ENCODE data around the gene HHIPL2. TPM values are rescaled to one million over a fixed set of nuclear protein-coding genes. Genes with fewer than 3 reads are reported as not detected.

Gene HHIPL2
- polyA plus RNA-seq: under 1 TPM; 0.06 to 0.22 TPM

- Histone ChIP-seq H3K4me1 (ENCODE audit: control insufficient read depth in 2 of 2, insufficient read depth in 2 of 2, low read length in 1 of 2) (peaks cover 0 to 3% of the 10 kb centered on the region in 2 donors), H3K27me3 (ENCODE audit: control insufficient read depth in 1 of 2, insufficient read depth in 2 of 2, low read length in 2 of 2) (peaks cover 0 to 5% of the 10 kb centered on the region in 2 donors), H3K4me3 (ENCODE audit: low read depth in 1 of 2, low read length in 2 of 2) (no peak within 1 kb of the TSS), H3K27ac (ENCODE audit: low read depth in 2 of 2, low read length in 1 of 2) (no peak within 1 kb of the TSS), H3K36me3 (ENCODE audit: control insufficient read depth in 2 of 2, insufficient read depth in 2 of 2, low read length in 1 of 2) (no peaks in the 10 kb centered on the region), H3K9me3 (ENCODE audit: control insufficient read depth in 2 of 2, insufficient read depth in 1 of 2, low read depth in 1 of 2, low read length in 1 of 2) (no peaks in the 10 kb centered on the region)
- WGBS, 2 donors: 49 to 53% methylated on average over 8 of the region's 8 CpGs
Measured at GRCh38 chr1:222547944-222548671, at the start of gene HHIPL2. HHIPL2 (minus strand) TSS chr1:222548104; CDS start chr1:222548044, 60 bp downstream.

- Histone ChIP-seq H3K9me3 (ENCODE audit: control insufficient read depth in 2 of 2, insufficient read depth in 1 of 2, low read depth in 1 of 2, low read length in 1 of 2) (no peaks in the 10 kb centered on the region), H3K4me3 (ENCODE audit: low read depth in 1 of 2, low read length in 2 of 2) (no peak overlapping the region), H3K4me1 (ENCODE audit: control insufficient read depth in 2 of 2, insufficient read depth in 2 of 2, low read length in 1 of 2) (no peaks in the 10 kb centered on the region), H3K27me3 (ENCODE audit: control insufficient read depth in 1 of 2, insufficient read depth in 2 of 2, low read length in 2 of 2) (no peaks in the 10 kb centered on the region), H3K36me3 (ENCODE audit: control insufficient read depth in 2 of 2, insufficient read depth in 2 of 2, low read length in 1 of 2) (no peaks in the 10 kb centered on the region), H3K27ac (ENCODE audit: low read depth in 2 of 2, low read length in 1 of 2) (no peak overlapping the region)
- whole genome bisulfite sequencing, 2 donors: 85 to 90% methylated on average over 4 of the region's 4 CpGs
Measured at GRCh38 chr1:222596696-222597095, 48.8 kb upstream of the HHIPL2 start.

- no peaks in the 10 kb centered on the region for H3K9me3 ChIP-seq (ENCODE audit: control insufficient read depth in 2 of 2, insufficient read depth in 1 of 2, low read depth in 1 of 2, low read length in 1 of 2)
- 91 to 94% methylated on average over 3 of the region's 3 CpGs for WGBS, 2 donors
- H3K27me3 ChIP-seq (ENCODE audit: control insufficient read depth in 1 of 2, insufficient read depth in 2 of 2, low read length in 2 of 2): no peaks in the 10 kb centered on the region
- no peaks in the 10 kb centered on the region for H3K4me1 ChIP-seq (ENCODE audit: control insufficient read depth in 2 of 2, insufficient read depth in 2 of 2, low read length in 1 of 2)
- no peak overlapping the region for H3K4me3 ChIP-seq (ENCODE audit: low read depth in 1 of 2, low read length in 2 of 2)
- H3K36me3 ChIP-seq (ENCODE audit: control insufficient read depth in 2 of 2, insufficient read depth in 2 of 2, low read length in 1 of 2): no peaks in the 10 kb centered on the region
- H3K27ac ChIP-seq (ENCODE audit: low read depth in 2 of 2, low read length in 1 of 2): no peak overlapping the region
Measured at GRCh38 chr1:222594789-222595188, 46.9 kb upstream of the HHIPL2 start.

- H3K36me3 ChIP-seq (ENCODE audit: control insufficient read depth in 2 of 2, insufficient read depth in 2 of 2, low read length in 1 of 2): no peaks in the 10 kb centered on the region
- 82 to 89% methylated on average over 3 of the region's 3 CpGs for WGBS, 2 donors
- H3K4me1 ChIP-seq (ENCODE audit: control insufficient read depth in 2 of 2, insufficient read depth in 2 of 2, low read length in 1 of 2): peaks cover 0 to 2% of the 10 kb centered on the region in 2 donors
- no peaks in the 10 kb centered on the region for H3K27me3 ChIP-seq (ENCODE audit: control insufficient read depth in 1 of 2, insufficient read depth in 2 of 2, low read length in 2 of 2)
- no peaks in the 10 kb centered on the region for H3K9me3 ChIP-seq (ENCODE audit: control insufficient read depth in 2 of 2, insufficient read depth in 1 of 2, low read depth in 1 of 2, low read length in 1 of 2)
- no peak overlapping the region for H3K4me3 ChIP-seq (ENCODE audit: low read depth in 1 of 2, low read length in 2 of 2)
- H3K27ac ChIP-seq (ENCODE audit: low read depth in 2 of 2, low read length in 1 of 2): no peak overlapping the region
Measured at GRCh38 chr1:222592171-222592570, 44.3 kb upstream of the HHIPL2 start.

GRCh38 chr1:222589462-222590302 lies 41.8 kb upstream of the HHIPL2 start, which contains the start of gene TAF1A:
TAF1A (minus strand) TSS chr1:222589933.
- H3K27me3 ChIP-seq (ENCODE audit: control insufficient read depth in 1 of 2, insufficient read depth in 2 of 2, low read length in 2 of 2): no peaks in the 10 kb centered on the region
- peaks cover 0 to 2% of the 10 kb centered on the region in 2 donors for H3K4me1 ChIP-seq (ENCODE audit: control insufficient read depth in 2 of 2, insufficient read depth in 2 of 2, low read length in 1 of 2)
- peak within 1 kb of the TSS; percentile 61 to 87 for H3K27ac ChIP-seq (ENCODE audit: low read depth in 2 of 2, low read length in 1 of 2)
- peak within 1 kb of the TSS; percentile 54 to 96 for H3K4me3 ChIP-seq (ENCODE audit: low read depth in 1 of 2, low read length in 2 of 2)
- WGBS, 2 donors: 1% methylated on average over 41 of the region's 41 CpGs
- H3K36me3 ChIP-seq (ENCODE audit: control insufficient read depth in 2 of 2, insufficient read depth in 2 of 2, low read length in 1 of 2): no peaks in the 10 kb centered on the region
- no peaks in the 10 kb centered on the region for H3K9me3 ChIP-seq (ENCODE audit: control insufficient read depth in 2 of 2, insufficient read depth in 1 of 2, low read depth in 1 of 2, low read length in 1 of 2)

GRCh38 chr1:222588135-222588534 lies 40.2 kb upstream of the HHIPL2 start:
- H3K4me3 ChIP-seq (ENCODE audit: low read depth in 1 of 2, low read length in 2 of 2): no peak overlapping the region
- no peaks in the 10 kb centered on the region for H3K27me3 ChIP-seq (ENCODE audit: control insufficient read depth in 1 of 2, insufficient read depth in 2 of 2, low read length in 2 of 2)
- no peaks in the 10 kb centered on the region for H3K9me3 ChIP-seq (ENCODE audit: control insufficient read depth in 2 of 2, insufficient read depth in 1 of 2, low read depth in 1 of 2, low read length in 1 of 2)
- no peaks in the 10 kb centered on the region for H3K36me3 ChIP-seq (ENCODE audit: control insufficient read depth in 2 of 2, insufficient read depth in 2 of 2, low read length in 1 of 2)
- 75 to 81% methylated on average over 1 of the region's 1 CpG for WGBS, 2 donors
- H3K27ac ChIP-seq (ENCODE audit: low read depth in 2 of 2, low read length in 1 of 2): no peak overlapping the region
- H3K4me1 ChIP-seq (ENCODE audit: control insufficient read depth in 2 of 2, insufficient read depth in 2 of 2, low read length in 1 of 2): peaks cover 0 to 2% of the 10 kb centered on the region in 2 donors

GRCh38 chr1:222586842-222587241 lies 38.9 kb upstream of the HHIPL2 start:
- no peaks in the 10 kb centered on the region for H3K27me3 ChIP-seq (ENCODE audit: control insufficient read depth in 1 of 2, insufficient read depth in 2 of 2, low read length in 2 of 2)
- 90 to 92% methylated on average over 2 of the region's 2 CpGs for WGBS, 2 donors
- no peaks in the 10 kb centered on the region for H3K36me3 ChIP-seq (ENCODE audit: control insufficient read depth in 2 of 2, insufficient read depth in 2 of 2, low read length in 1 of 2)
- no peak overlapping the region for H3K4me3 ChIP-seq (ENCODE audit: low read depth in 1 of 2, low read length in 2 of 2)
- no peak overlapping the region for H3K27ac ChIP-seq (ENCODE audit: low read depth in 2 of 2, low read length in 1 of 2)
- no peaks in the 10 kb centered on the region for H3K9me3 ChIP-seq (ENCODE audit: control insufficient read depth in 2 of 2, insufficient read depth in 1 of 2, low read depth in 1 of 2, low read length in 1 of 2)
- peaks cover 0 to 2% of the 10 kb centered on the region in 2 donors for H3K4me1 ChIP-seq (ENCODE audit: control insufficient read depth in 2 of 2, insufficient read depth in 2 of 2, low read length in 1 of 2)

GRCh38 chr1:222583079-222583478 lies 35.2 kb upstream of the HHIPL2 start:
- Histone ChIP-seq H3K36me3 (ENCODE audit: control insufficient read depth in 2 of 2, insufficient read depth in 2 of 2, low read length in 1 of 2) (no peaks in the 10 kb centered on the region), H3K4me3 (ENCODE audit: low read depth in 1 of 2, low read length in 2 of 2) (no peak overlapping the region), H3K27me3 (ENCODE audit: control insufficient read depth in 1 of 2, insufficient read depth in 2 of 2, low read length in 2 of 2) (no peaks in the 10 kb centered on the region), H3K27ac (ENCODE audit: low read depth in 2 of 2, low read length in 1 of 2) (no peak overlapping the region), H3K4me1 (ENCODE audit: control insufficient read depth in 2 of 2, insufficient read depth in 2 of 2, low read length in 1 of 2) (no peaks in the 10 kb centered on the region), H3K9me3 (ENCODE audit: control insufficient read depth in 2 of 2, insufficient read depth in 1 of 2, low read depth in 1 of 2, low read length in 1 of 2) (no peaks in the 10 kb centered on the region)
- WGBS, 2 donors: 82 to 86% methylated on average over 5 of the region's 5 CpGs

- 84 to 85% methylated on average over 4 of the region's 4 CpGs for WGBS, 2 donors
- Histone ChIP-seq H3K27ac (ENCODE audit: low read depth in 2 of 2, low read length in 1 of 2) (no peak overlapping the region), H3K4me1 (ENCODE audit: control insufficient read depth in 2 of 2, insufficient read depth in 2 of 2, low read length in 1 of 2) (no peaks in the 10 kb centered on the region), H3K27me3 (ENCODE audit: control insufficient read depth in 1 of 2, insufficient read depth in 2 of 2, low read length in 2 of 2) (no peaks in the 10 kb centered on the region), H3K4me3 (ENCODE audit: low read depth in 1 of 2, low read length in 2 of 2) (no peak overlapping the region), H3K36me3 (ENCODE audit: control insufficient read depth in 2 of 2, insufficient read depth in 2 of 2, low read length in 1 of 2) (no peaks in the 10 kb centered on the region), H3K9me3 (ENCODE audit: control insufficient read depth in 2 of 2, insufficient read depth in 1 of 2, low read depth in 1 of 2, low read length in 1 of 2) (no peaks in the 10 kb centered on the region)
Measured at GRCh38 chr1:222582099-222582774, 34.3 kb upstream of the HHIPL2 start.

Data from esophagus (tissue), 2 donors.